ENCODE data around the gene PTPRZ1. TPM values are rescaled to one million over a fixed set of nuclear protein-coding genes. Genes with fewer than 3 reads are reported as not detected.

PTPRZ1 gene
- total RNA-seq, 4 donors from 2014 or later: 0.16 TPM; not detected in 3

DNA sequence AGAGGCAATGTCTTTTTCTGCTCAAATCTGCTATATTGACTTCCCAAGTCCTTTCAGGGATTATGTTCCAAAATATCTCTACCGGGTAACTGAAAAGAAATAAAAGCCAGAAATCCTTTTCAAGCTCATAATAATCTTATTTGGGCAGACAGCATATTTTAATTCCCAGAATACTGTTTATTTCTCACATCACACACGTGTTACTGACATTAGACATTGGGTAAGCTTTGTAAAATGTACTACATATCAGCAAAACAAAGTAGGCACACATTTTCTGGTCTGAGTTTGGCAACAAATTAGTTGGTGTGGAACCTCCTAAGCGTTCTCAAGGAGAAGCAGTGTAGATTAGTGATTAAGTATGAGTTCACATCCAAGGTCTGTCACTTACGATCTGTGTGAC, 10.4 kb upstream of the PTPRZ1 start:
- DNase-seq: no peak
- no peak for ATAC-seq
- intact Hi-C loops (cut with DNase I; ENCODE audit: low total_unique reads) (no loop called here), in situ Hi-C loops (cut with MboI; ENCODE audit: low sequenced_read_pairs in 4 of 4) (no loop called here)
- no peaks in the 10 kb centered on the region for H3K27me3 ChIP-seq
- H3K36me3 ChIP-seq: no peaks in the 10 kb centered on the region
- H3K4me1 ChIP-seq: no peaks in the 10 kb centered on the region
- H3K27ac ChIP-seq: no peak overlapping the region
- TF ChIP-seq, protein P1, sequence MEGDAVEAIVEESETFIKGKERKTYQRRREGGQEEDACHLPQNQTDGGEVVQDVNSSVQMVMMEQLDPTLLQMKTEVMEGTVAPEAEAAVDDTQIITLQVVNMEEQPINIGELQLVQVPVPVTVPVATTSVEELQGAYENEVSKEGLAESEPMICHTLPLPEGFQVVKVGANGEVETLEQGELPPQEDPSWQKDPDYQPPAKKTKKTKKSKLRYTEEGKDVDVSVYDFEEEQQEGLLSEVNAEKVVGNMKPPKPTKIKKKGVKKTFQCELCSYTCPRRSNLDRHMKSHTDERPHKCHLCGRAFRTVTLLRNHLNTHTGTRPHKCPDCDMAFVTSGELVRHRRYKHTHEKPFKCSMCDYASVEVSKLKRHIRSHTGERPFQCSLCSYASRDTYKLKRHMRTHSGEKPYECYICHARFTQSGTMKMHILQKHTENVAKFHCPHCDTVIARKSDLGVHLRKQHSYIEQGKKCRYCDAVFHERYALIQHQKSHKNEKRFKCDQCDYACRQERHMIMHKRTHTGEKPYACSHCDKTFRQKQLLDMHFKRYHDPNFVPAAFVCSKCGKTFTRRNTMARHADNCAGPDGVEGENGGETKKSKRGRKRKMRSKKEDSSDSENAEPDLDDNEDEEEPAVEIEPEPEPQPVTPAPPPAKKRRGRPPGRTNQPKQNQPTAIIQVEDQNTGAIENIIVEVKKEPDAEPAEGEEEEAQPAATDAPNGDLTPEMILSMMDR (IDR thresholded peaks at IDR 0.05 in 4 of 5, conservative IDR thresholded peaks at IDR 0.05 in 1 of 5): no peak
- no peak for TF ChIP-seq POLR2A (IDR thresholded peaks at IDR 0.05)
- no peak overlapping the region for H3K4me3 ChIP-seq
- no peaks in the 10 kb centered on the region for H3K9me3 ChIP-seq

DNA sequence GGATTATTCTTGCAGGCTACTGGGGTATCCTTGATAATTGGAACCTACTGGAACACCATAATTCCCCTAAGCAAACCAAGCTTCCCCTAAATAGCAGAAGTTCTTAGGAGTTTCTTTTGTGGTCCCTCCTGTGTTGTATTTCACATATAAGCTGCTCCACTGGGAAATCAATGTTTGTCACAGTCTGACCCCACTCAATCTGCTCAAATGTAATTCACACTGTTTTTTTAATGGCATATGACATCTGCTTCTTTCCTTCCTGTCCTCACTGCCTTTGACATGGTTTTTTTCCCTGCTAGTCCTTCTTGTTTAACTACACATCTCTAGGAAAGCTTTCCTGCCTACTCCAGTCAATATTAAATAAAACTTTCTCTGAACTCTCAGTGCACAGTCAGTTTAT, 1.8 kb upstream of the PTPRZ1 start:
- in situ Hi-C loops (cut with MboI; ENCODE audit: low sequenced_read_pairs in 4 of 4): no loop called here
- TF ChIP-seq, protein P1 (IDR thresholded peaks at IDR 0.05 in 4 of 5, conservative IDR thresholded peaks at IDR 0.05 in 1 of 5): no peak
- TF ChIP-seq POLR2A (IDR thresholded peaks at IDR 0.05): no peak
- DNase-seq (no peak), ATAC-seq (no peak)
- Histone ChIP-seq H3K4me3 (no peak overlapping the region), H3K9me3 (no peaks in the 10 kb centered on the region), H3K4me1 (peaks cover 0 to 3% of the 10 kb centered on the region in 2 donors), H3K36me3 (no peaks in the 10 kb centered on the region), H3K27me3 (peaks cover 10 to 28% (median 11%) of the 10 kb centered on the region in 3 donors), H3K27ac (no peak overlapping the region)
- intact Hi-C loops (cut with DNase I; ENCODE audit: low total_unique reads): no loop called here

DNA sequence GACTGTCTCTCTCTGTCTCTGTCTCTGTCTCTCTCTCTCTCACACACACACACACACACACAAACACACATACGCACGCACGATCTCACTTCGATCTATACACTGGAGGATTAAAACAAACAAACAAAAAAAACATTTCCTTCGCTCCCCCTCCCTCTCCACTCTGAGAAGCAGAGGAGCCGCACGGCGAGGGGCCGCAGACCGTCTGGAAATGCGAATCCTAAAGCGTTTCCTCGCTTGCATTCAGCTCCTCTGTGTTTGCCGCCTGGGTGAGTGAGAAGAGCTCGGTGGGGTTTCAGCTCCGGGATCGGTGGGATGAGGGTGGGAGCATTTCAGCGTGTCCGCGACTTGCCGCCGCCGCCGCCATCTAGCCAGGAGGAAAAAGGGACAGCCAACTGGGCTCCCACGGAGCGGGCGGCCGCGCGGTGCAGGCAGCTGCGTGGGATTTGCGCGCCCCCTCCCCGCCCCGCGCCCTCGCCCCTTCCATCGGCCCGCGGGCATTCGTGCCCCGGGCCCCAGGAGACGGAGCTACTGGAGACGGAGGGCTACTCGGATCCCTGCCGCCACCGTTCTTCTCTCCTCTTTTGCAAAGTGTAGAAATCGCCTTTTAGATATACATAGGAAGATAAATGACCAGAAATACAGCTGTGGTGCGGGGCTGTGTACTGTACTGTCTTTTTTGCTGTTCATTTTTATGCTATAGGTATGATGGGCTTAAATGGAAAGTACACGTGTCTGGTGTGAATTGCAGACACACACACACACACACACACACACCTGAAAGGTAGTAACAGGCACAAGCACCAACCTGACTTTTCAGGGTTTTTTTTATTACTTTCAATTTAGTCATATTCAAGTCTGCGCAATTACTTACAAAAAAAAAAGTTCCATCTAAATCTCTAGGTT, 581 bp downstream of the PTPRZ1 start:
- no peaks in the 10 kb centered on the region for H3K36me3 ChIP-seq
- peak overlapping the region; percentile 42 to 64 (median 46) for H3K4me3 ChIP-seq
- H3K4me1 ChIP-seq: peaks cover 0 to 3% of the 10 kb centered on the region in 2 donors
- ATAC-seq (no peak), DNase-seq (no peak)
- in situ Hi-C loops (cut with MboI; ENCODE audit: low sequenced_read_pairs in 4 of 4): no loop called here
- H3K9me3 ChIP-seq: no peaks in the 10 kb centered on the region
- intact Hi-C loops (cut with DNase I; ENCODE audit: low total_unique reads): no loop called here
- no peak for TF ChIP-seq POLR2A (IDR thresholded peaks at IDR 0.05)
- TF ChIP-seq, protein P1 (IDR thresholded peaks at IDR 0.05 in 4 of 5, conservative IDR thresholded peaks at IDR 0.05 in 1 of 5): no peak
- no peak overlapping the region for H3K27ac ChIP-seq
- H3K27me3 ChIP-seq: peaks cover 10 to 28% (median 11%) of the 10 kb centered on the region in 3 donors

DNA sequence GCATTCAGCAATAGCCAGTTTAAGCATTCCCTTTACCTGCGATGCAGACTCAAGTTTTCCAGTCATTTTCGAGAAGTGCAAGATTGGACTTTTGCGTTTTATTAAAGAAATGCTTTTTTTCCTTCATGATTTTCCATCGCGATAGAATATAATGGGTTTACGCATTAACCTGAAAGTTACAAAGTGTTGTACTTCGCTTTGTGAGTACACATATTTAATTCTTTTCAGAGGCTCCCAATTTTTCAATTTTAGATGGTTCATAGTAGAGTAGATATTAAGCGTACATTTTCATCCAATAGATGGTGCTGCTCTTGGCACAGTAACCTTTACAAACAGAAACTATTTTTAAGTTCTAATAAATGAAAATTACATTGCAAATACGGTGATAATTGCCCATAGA, 1.3 kb downstream of the PTPRZ1 start:
- Histone ChIP-seq H3K36me3 (no peaks in the 10 kb centered on the region), H3K9me3 (no peaks in the 10 kb centered on the region), H3K27ac (no peak overlapping the region), H3K4me1 (peaks cover 0 to 3% of the 10 kb centered on the region in 2 donors), H3K4me3 (peak overlapping the region in 2 of 4 donors; percentile 42 to 64), H3K27me3 (peaks cover 10 to 28% (median 11%) of the 10 kb centered on the region in 3 donors)
- ATAC-seq (no peak), DNase-seq (no peak)
- intact Hi-C loops (cut with DNase I; ENCODE audit: low total_unique reads) (no loop called here), in situ Hi-C loops (cut with MboI; ENCODE audit: low sequenced_read_pairs in 4 of 4) (no loop called here)
- TF ChIP-seq, protein P1 (IDR thresholded peaks at IDR 0.05 in 4 of 5, conservative IDR thresholded peaks at IDR 0.05 in 1 of 5): no peak
- TF ChIP-seq POLR2A (IDR thresholded peaks at IDR 0.05): no peak
